Epithelial cell of prostate (primary cell): ENCODE data around the gene BRINP3.

Source experiments
- DNase-seq: peaks from one replicate; pipeline ENCODE4 v3.0.0-alpha.2; 2011; ENCODE audit warnings: low read depth, low spot score
- H3K27ac ChIP-seq: fragments of 450-650 bp; 2 replicates; pipeline ENCODE4 v1.5.1; 2017; ENCODE audit warnings: mild to moderate bottlenecking

BRINP3 gene

GRCh38 chr1:190328871-190329270, 148.8 kb downstream of the BRINP3 start:
- H3K27ac ChIP-seq: no peak overlapping the region
- no peak for DNase-seq

- no peak overlapping the region for H3K27ac ChIP-seq
- DNase-seq: no peak
Measured at GRCh38 chr1:190328361-190328760, 149.3 kb downstream of the BRINP3 start.

- no peak for DNase-seq
- no peak overlapping the region for H3K27ac ChIP-seq
Measured at GRCh38 chr1:190327271-190327670, 150.4 kb downstream of the BRINP3 start.

GRCh38 chr1:190323530-190323929, 154.1 kb downstream of the BRINP3 start:
- no peak for DNase-seq
- H3K27ac ChIP-seq: no peak overlapping the region

GRCh38 chr1:190322274-190322673, 155.4 kb downstream of the BRINP3 start:
- DNase-seq: no peak

GRCh38 chr1:190320952-190321351, 156.7 kb downstream of the BRINP3 start:
- H3K27ac ChIP-seq: no peak overlapping the region
- no peak for DNase-seq

More at GRCh38 chr1:190322274-190322673, 155.4 kb downstream of the BRINP3 start:
- no peak overlapping the region for H3K27ac ChIP-seq

GRCh38 chr1:190312763-190313162, 164.9 kb downstream of the BRINP3 start:
- no peak for DNase-seq
- H3K27ac ChIP-seq: no peak overlapping the region

GRCh38 chr1:190303501-190303900, 174.2 kb downstream of the BRINP3 start:
- H3K27ac ChIP-seq: no peak overlapping the region
- no peak for DNase-seq

GRCh38 chr1:190296453-190296852, 181.2 kb downstream of the BRINP3 start:
- H3K27ac ChIP-seq: no peak overlapping the region
- no peak for DNase-seq

- H3K27ac ChIP-seq: no peak overlapping the region
- no peak for DNase-seq
Measured at GRCh38 chr1:190289897-190290296, 187.8 kb downstream of the BRINP3 start.

GRCh38 chr1:190286111-190286510, 191.6 kb downstream of the BRINP3 start:
- no peak for DNase-seq
- no peak overlapping the region for H3K27ac ChIP-seq

GRCh38 chr1:190277107-190277506, 200.6 kb downstream of the BRINP3 start:
- DNase-seq: no peak

GRCh38 chr1:190274721-190275120, 202.9 kb downstream of the BRINP3 start:
- DNase-seq: no peak
- no peak overlapping the region for H3K27ac ChIP-seq

More at GRCh38 chr1:190277107-190277506, 200.6 kb downstream of the BRINP3 start:
- no peak overlapping the region for H3K27ac ChIP-seq

GRCh38 chr1:190273161-190273560, 204.5 kb downstream of the BRINP3 start:
- H3K27ac ChIP-seq: no peak overlapping the region
- DNase-seq: no peak

- H3K27ac ChIP-seq: no peak overlapping the region
- no peak for DNase-seq
Measured at GRCh38 chr1:190262538-190262937, 215.1 kb downstream of the BRINP3 start.

GRCh38 chr1:190259424-190259823, 218.2 kb downstream of the BRINP3 start:
- no peak for DNase-seq
- no peak overlapping the region for H3K27ac ChIP-seq

- DNase-seq: no peak
- H3K27ac ChIP-seq: no peak overlapping the region
Measured at GRCh38 chr1:190258003-190258402, 219.7 kb downstream of the BRINP3 start.

- DNase-seq: no peak
Measured at GRCh38 chr1:190252046-190252445, 225.6 kb downstream of the BRINP3 start.

GRCh38 chr1:190250368-190250767, 227.3 kb downstream of the BRINP3 start:
- DNase-seq: no peak
- no peak overlapping the region for H3K27ac ChIP-seq

More at GRCh38 chr1:190252046-190252445, 225.6 kb downstream of the BRINP3 start:
- no peak overlapping the region for H3K27ac ChIP-seq

GRCh38 chr1:190244406-190244805, 233.3 kb downstream of the BRINP3 start:
- DNase-seq: no peak
- H3K27ac ChIP-seq: no peak overlapping the region

- no peak overlapping the region for H3K27ac ChIP-seq
- DNase-seq: no peak
Measured at GRCh38 chr1:190243056-190243455, 234.6 kb downstream of the BRINP3 start.

- H3K27ac ChIP-seq: no peak overlapping the region
- no peak for DNase-seq
Measured at GRCh38 chr1:190226006-190226405, 251.7 kb downstream of the BRINP3 start.

GRCh38 chr1:190212450-190212849, 265.2 kb downstream of the BRINP3 start:
- H3K27ac ChIP-seq: no peak overlapping the region
- no peak for DNase-seq
